Fibroblast of lung (primary cell): Measurements from ENCODE around the gene CDH4. TPM values are rescaled to one million over a fixed set of nuclear protein-coding genes. Genes with fewer than 3 reads are reported as not detected.
"Not testable (repeated sequence)": the region's sequence is repeated elsewhere in the genome, so short reads cannot be mapped to it uniquely, and the experiment has no call there.

ENCODE experiments used
- DNase-seq, 2 donors: peaks; one replicate each; pipeline versions ENCODE4 v3.0.0 to v3.0.0-alpha.2; 2010; ENCODE audit warnings: low read depth in 2 of 2
- H2AFZ ChIP-seq: 2 replicates; pipeline ENCODE4 v1.5.1; 2012; ENCODE audit warnings: low read length, control low read depth, inconsistent platforms
- H3K27ac ChIP-seq: 2 replicates; pipeline ENCODE4 v1.5.1; 2011; ENCODE audit warnings: low read length, control low read depth; ENCODE audit not compliant: insufficient read depth
- H3K27me3 ChIP-seq: 2 replicates; pipeline ENCODE4 v1.5.1; 2011; ENCODE audit warnings: mild to moderate bottlenecking, low read length; ENCODE audit not compliant: control insufficient read depth, insufficient read depth
- H3K36me3 ChIP-seq: 2 replicates; pipeline ENCODE4 v1.5.1; 2011; ENCODE audit warnings: low read length; ENCODE audit not compliant: control insufficient read depth, insufficient read depth
- H3K4me1 ChIP-seq: 2 replicates; pipeline ENCODE4 v1.5.1; 2011; ENCODE audit warnings: low read length; ENCODE audit not compliant: control insufficient read depth, insufficient read depth; ENCODE audit errors: extremely low read depth
- H3K4me2 ChIP-seq: 2 replicates; pipeline ENCODE4 v1.5.1; 2011; ENCODE audit warnings: low read length, control low read depth; ENCODE audit not compliant: insufficient read depth; ENCODE audit errors: extremely low read depth
- H3K4me3 ChIP-seq, 4 experiments: fragments of 200-600 bp in 1 of 4; sonication (generic) in 1 of 4; replicated peaks in 1 of 4; 2 replicates each; pipeline ENCODE4 v1.5.1; 2011 to 2016; ENCODE audit warnings: low read length in 4 of 4, low read depth in 3 of 4, mild to moderate bottlenecking in 3 of 4, control low read depth in 2 of 4, inconsistent platforms in 1 of 4, mixed read lengths in 1 of 4; ENCODE audit not compliant: insufficient read depth in 1 of 4; ENCODE audit errors: control extremely low read depth in 1 of 4
- H3K79me2 ChIP-seq: 2 replicates; pipeline ENCODE4 v1.5.1; 2012; ENCODE audit warnings: mild to moderate bottlenecking, low read length, inconsistent platforms; ENCODE audit not compliant: control insufficient read depth, insufficient read depth
- H3K9ac ChIP-seq: 2 replicates; pipeline ENCODE4 v1.5.1; 2011; ENCODE audit warnings: mild to moderate bottlenecking, low read length, control low read depth; ENCODE audit not compliant: insufficient read depth
- H3K9me3 ChIP-seq: 2 replicates; pipeline ENCODE4 v1.5.1; 2012; ENCODE audit warnings: low read depth, low read length; ENCODE audit not compliant: control insufficient read depth, insufficient read depth
- H4K20me1 ChIP-seq: 2 replicates; pipeline ENCODE4 v1.5.1; 2011; ENCODE audit warnings: low read length; ENCODE audit not compliant: control insufficient read depth, insufficient read depth; ENCODE audit errors: extremely low read depth
- CTCF ChIP-seq, 2 donors: IDR thresholded peaks in 1 of 2; conservative IDR thresholded peaks in 1 of 2; 1 replicate in 1 of 2; 2 replicates in 1 of 2; pipeline ENCODE4 v1.5.1; 2011 to 2012; ENCODE audit warnings: low read length in 2 of 2, control low read depth in 1 of 2, inconsistent platforms in 1 of 2, low read depth in 1 of 2, mild to moderate bottlenecking in 1 of 2
- EZH2 ChIP-seq: IDR thresholded peaks from 2 replicates; pipeline ENCODE4 v1.5.1; 2012; ENCODE audit warnings: low read length, control low read depth, mild to moderate bottlenecking; ENCODE audit errors: missing control alignments
- polyA plus RNA-seq, 2 donors: library from polyadenylated mRNA; depleted of rRNA in 1 of 2; stranded (reverse) in 1 of 2; unstranded in 1 of 2; fragments of >200 nt; gene quantifications; 2 replicates each; pipeline ENCODE4 v1.2.1, GENCODE V29; 2011 to 2012; ENCODE audit warnings: missing spikeins in 1 of 2
- total RNA-seq: library from RNA; depleted of rRNA; stranded (reverse); fragments of >200 nt; gene quantifications from 2 replicates; pipeline ENCODE4 v1.2.1, GENCODE V29; 2014

Gene CDH4
- total and polyA plus RNA-seq, 2 donors (not counting 1 experiment from before 2014, with no cell fraction given), result 4.8 to 6.8 TPM

DNA sequence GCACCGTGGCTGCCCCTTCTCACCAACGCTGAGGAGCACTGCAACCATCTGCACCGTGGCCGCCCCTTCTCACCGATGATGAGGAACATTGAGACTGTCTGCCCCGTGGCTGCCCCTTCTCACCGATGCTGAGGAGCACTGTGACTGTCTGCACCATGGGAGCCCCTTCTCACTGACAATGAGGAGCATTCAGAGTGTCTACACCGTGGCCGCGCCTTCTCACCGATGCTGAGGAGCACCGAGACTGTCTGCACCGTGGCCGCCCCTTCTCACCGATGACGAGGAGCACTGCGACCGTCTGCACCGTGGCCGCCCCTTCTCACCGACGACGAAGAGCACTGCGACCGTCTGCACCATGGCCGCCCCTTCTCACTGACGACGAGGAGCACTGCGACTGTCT lies 693.4 kb downstream of the CDH4 start:
- not testable (repeated sequence) for H3K9me3 ChIP-seq, H3K4me2 ChIP-seq, DNase-seq, H4K20me1 ChIP-seq, H3K27me3 ChIP-seq, H3K4me1 ChIP-seq, H2AFZ ChIP-seq, H3K4me3 ChIP-seq, H3K79me2 ChIP-seq, H3K36me3 ChIP-seq, H3K9ac ChIP-seq, H3K27ac ChIP-seq

GRCh38 chr20:61948056-61948455 lies 696.0 kb downstream of the CDH4 start:
- H3K4me1 ChIP-seq, H4K20me1 ChIP-seq, H3K9ac ChIP-seq, H3K79me2 ChIP-seq, DNase-seq, H3K27me3 ChIP-seq, H3K36me3 ChIP-seq, H3K9me3 ChIP-seq, H2AFZ ChIP-seq, H3K27ac ChIP-seq, H3K4me2 ChIP-seq, H3K4me3 ChIP-seq: not testable (repeated sequence)

DNA sequence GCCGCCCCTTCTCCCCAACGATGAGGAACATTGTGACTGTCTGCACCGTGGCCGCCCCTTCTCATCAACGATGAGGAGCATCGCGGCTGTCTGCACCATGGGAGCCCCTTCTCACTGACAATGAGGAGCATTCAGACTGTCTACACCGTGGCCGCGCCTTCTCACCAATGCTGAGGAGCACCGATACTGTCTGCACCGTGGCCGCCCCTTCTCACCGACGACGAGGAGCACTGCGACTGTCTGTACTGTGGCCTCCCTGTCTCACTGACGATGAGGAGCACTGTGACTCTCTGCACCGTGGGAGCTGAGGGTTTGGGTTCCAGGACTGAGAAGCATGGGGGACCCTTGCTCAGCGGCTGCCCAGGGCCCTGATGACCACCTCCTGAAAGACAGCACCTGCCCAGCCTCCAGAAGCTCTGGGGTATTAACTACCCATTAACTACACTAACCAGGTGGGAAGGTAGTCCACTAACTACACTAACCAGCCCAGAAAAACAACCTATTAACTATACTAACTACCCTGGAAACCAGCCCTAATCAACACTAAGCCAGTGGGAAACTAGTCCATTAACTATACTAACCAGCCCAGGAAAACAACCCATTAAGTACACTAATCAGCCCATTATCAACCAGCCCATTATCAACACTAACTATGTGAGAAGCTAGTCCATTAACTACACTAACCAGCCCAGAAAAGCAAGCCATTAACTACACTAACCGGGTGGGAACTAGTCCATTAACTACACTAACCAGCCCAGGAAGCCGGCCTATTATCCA lies 696.7 kb downstream of the CDH4 start:
- no peak overlapping the region for H3K9ac ChIP-seq
- TF ChIP-seq CTCF (conservative IDR thresholded peaks at IDR 0.05 in 1 of 2, IDR thresholded peaks at IDR 0.05 in 1 of 2; ENCODE audit: low read depth in 1 of 2, low read length in 2 of 2) (no peak), EZH2 (no peak)
- H3K79me2 ChIP-seq, result no peaks in the 10 kb centered on the region
- no peaks in the 10 kb centered on the region for H3K4me1 ChIP-seq
- H3K36me3 ChIP-seq, result no peaks in the 10 kb centered on the region
- H2AFZ ChIP-seq, result no peak overlapping the region
- no peak overlapping the region for H3K4me3 ChIP-seq
- no peak for DNase-seq
- H3K9me3 ChIP-seq, result no peaks in the 10 kb centered on the region
- H3K27me3 ChIP-seq, result no peaks in the 10 kb centered on the region
- no peak overlapping the region for H3K27ac ChIP-seq
- H3K4me2 ChIP-seq, result no peak overlapping the region
- no peaks in the 10 kb centered on the region for H4K20me1 ChIP-seq

- Histone ChIP-seq H3K4me1 (no peaks in the 10 kb centered on the region), H3K4me3 (no peak overlapping the region), H2AFZ (no peak overlapping the region), H3K9me3 (no peaks in the 10 kb centered on the region), H3K4me2 (no peak overlapping the region), H4K20me1 (no peaks in the 10 kb centered on the region), H3K9ac (no peak overlapping the region), H3K36me3 (no peaks in the 10 kb centered on the region), H3K27me3 (no peaks in the 10 kb centered on the region), H3K27ac (no peak overlapping the region), H3K79me2 (no peaks in the 10 kb centered on the region)
- no peak for DNase-seq
- TF ChIP-seq CTCF (conservative IDR thresholded peaks at IDR 0.05 in 1 of 2, IDR thresholded peaks at IDR 0.05 in 1 of 2; ENCODE audit: low read depth in 1 of 2, low read length in 2 of 2) (no peak), EZH2 (no peak)
These were observed 697.3 kb downstream of the CDH4 start for GRCh38 chr20:61949363-61949713.
